Activated naive CD8-positive, alpha-beta T cell treated with anti-CD3 and anti-CD28 coated beads, Interleukin-2, amount 50 U/mL, for 16 hours (primary cell): ENCODE measurements around the gene PER1.

Experiments
- DNase-seq: peaks from one replicate; pipeline ENCODE4 v3.0.0-alpha.2; 2020; ENCODE audit warnings: low read depth, low spot score

PER1 gene

DNA sequence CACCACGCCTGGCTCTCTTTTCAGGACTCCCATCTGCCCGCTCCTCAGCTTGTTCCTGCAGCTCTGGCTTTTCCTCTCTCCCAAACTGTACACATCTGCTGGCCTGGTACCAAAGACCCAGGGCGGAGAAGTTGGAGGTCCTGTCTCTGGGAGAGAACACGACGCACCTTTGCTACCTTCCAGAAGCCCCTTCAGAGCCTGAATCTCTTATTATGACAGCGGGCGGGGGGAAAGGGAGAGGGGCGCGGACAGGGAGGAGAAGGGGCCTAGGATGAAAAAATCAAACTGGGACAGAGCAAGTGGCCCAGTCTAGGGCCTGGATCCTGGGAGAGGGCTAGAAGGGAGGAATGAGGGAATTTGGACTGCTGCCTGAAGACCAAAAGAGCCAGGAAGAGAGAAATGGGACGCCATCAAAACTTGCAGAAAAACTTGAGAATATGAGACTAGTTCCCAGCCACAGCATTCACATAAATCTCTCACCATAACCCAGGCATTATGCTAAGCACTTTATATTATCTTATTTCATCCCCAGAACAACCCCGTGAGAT is 2.5 kb upstream of the PER1 start:
- DNase-seq: no peak

DNA sequence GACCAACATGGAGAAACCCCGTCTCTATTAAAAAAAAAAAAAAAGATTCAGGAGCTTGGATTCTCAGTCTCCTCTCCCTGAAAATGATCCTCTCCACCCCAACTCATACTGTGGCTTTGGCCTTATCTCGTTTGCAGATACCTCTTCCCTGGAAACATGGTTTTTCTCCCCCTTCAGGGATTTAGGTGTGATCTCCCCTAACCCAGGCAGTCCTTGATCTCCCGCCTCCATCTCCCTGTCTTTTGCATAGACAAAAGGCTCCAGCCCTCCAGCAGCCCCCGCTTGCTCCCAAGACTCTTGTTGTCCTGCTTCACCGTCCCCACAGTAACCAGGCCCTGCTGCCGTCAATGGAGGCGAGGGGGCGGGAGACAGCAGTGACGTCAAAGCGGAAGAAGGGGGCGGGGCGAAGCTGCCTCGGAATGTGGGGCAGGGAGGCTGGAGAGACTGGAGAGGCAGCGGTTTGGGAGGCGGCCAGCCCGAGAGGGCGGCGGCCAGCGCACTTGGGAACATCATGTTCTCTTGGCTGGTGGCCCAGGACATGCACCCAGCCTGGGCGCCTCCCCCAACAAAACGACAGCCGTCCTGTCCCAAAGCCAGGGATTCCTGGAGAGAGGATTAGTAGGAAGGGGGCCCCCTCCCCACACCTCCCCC is 1.9 kb upstream of the PER1 start:
- peak; percentile 61 for DNase-seq

DNA sequence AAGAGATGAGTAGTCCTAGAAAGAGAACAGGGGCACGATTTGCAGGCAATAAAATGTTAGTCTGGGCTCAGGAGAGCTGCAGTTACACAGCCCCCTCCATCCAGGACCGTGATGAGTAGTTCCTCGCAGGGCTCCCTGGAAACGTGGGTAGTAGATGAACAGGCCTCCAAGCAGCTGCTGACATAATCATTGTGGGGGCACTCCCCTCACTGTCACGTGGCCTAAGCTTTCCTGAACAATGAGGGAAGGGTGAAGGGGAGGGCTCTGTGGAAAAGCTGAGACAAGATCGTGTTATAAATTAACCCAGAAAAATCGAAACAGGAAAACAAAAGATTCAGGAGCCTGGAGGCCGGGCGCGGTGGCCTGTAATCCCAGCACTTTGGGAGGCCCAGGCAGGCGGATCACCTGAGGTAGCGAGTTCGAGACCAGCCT is 1.3 kb upstream of the PER1 start:
- DNase-seq: no peak

DNA sequence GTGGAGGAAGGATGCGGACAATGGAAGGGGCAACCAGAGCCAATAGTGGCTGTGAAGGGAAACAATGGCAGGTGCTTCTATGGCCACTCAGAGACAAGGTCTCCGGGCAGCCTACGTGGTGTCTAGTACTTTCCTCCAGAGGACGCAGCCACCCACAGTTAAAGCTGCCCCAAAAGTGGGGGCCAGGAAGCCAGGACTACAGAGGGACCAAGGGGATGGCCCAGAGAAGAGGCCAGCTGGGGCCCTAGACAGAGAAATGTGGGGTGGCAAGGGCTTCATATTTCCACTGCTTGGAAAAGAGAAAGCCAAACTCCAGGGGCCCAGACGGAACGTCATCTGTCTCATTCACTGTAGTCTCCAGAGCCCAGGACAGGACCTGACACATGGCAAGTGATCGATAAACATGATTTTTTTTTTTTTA is 837 bp upstream of the PER1 start:
- DNase-seq: no peak

DNA sequence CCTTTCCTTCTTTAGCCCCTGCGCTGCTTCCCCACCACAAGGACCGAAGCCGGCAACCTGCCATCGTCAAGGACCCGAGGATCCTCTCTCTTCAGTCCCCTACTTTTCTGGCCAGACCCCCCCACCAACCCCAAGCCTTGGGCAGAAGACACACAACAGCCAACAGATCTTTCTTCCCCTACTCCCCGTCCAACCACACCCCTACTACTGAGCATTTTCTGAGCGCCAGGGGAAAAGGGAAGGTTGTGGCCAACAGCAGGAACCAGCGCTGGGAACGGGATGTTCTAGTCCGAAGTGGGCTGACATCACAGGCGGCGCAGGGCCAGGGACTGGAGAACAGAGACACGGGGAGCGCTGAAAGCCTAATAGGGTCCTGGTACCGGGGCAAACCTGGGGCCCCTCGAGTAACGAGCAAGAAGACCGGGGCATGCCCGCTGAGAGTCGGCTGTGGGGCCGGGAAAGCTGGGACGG is 528 bp downstream of the PER1 start:
- DNase-seq: no peak

DNA sequence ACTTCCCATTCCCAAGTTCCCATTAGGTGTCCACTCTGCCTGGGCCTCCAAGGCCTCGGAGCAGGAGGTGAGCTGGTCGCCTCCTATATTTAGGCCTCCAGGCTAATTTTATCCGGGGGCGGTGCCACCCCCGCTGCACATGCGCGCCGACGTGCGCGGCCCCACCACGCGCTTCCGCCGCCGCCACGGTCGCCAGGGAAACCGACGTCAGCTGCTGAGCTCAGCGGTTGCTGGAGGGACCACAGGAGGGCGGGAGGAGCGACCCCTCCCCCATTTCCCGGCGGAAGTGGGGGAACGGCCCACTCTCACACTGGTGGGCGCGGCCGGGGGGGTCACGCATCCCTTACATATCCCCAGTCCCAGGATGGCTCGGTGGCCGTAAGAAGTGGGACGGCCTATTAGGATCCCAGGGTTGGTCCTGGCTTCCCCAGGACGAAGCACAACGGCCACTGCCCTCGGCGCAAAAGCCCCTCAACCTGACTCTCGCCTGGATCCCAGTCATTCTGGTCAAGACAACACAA is 1.0 kb downstream of the PER1 start:
- peak; percentile 65 for DNase-seq

DNA sequence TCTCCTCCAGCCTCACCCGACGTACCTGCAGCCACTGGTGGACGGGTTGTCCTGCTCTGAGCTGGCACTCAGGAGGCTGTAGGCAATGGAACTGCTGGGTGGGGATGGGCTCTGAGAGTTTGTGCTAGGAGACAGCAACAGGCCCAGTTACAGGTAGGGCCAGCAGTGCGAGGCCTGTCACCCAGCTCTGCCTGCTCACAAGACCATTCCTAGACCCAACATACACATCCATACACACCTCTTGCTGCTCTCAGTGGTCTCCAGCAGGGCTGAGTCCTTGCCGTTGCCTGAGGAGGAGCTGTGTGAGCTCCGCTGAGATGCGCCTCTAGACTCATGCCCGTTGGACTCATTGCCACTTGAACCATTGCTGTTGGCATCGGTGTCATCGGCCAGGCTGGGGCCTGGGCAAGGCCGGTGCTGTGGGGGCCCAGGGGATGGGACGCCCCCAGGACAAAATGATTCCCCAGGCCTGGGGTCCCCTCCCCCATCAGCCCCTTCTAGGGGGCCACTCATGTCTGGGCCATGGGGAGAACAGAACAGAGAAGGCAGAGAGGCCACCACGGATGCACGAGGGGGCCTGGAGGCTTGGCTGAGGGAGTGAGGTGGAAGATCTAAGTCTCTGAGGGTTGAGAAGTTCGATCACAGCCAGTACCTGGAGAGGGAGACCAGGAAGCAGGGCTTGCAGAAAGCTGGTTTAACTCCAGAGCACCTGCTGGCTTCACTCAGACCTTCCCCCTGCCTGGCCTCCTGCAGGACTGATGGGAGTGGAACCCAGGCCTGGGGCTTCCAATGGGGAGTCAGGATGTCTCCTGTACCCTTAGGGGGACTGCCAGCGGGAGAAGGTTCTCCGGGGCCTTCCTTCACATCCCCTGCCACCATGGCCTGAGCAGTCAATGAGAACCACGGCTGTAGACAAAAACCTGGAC is 1.7 kb downstream of the PER1 start:
- DNase-seq: no peak

DNA sequence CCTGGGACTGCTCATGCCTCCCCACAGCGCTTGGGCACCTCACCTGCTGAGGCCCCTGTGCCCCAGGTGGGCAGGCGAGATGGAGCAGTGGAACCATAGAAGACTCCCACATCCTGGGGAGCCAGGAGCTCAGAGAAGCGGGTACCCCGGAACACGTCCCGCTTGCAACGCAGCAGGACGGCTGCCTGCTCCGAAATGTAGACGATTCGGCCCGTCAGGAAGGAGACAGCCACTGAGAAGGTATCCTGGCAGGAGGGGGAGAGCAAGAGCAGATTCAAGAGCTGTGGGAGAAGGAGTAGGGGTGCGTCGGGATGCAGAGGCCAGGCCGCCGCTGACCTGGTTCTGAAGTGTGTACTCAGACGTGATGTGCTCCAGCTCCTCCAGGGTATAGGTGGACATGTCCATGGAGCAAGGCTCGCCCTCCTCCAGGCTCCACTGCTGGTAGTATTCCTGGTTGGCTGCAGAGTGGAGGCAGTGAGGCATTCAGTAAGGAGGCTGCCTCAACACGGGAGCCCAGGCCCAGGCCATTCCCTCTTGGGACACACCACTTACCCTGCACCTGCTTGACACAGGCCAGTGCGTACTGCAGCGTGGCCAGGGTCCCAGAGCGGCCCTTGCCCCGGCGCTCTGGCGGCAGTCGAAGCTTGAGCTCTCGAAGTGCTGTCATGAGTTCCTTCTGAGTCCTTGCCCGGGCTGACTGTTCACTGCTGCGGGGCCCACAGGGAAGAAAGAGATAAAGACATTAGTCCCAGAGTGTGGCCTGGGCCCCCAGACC is 2.6 kb downstream of the PER1 start:
- DNase-seq: no peak

DNA sequence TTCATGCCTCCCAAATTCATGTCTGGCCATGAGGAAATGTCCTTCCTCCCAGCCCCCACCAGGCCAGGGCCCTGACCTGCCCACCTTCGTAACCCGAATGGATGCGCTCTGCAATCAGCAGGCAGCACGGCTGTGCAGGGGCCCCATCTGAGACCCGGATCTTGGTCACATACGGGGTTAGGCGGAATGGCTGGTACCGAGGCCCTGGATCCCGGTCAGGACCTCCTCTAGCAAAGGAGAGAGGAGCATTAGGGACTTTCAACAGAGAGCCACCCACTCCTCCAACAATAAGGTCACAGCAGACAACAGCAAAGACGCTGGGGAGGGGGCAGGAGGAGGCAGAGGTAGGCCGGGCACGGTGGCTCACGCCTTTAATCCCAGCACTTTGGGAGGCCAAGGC is 3.6 kb downstream of the PER1 start:
- no peak for DNase-seq

DNA sequence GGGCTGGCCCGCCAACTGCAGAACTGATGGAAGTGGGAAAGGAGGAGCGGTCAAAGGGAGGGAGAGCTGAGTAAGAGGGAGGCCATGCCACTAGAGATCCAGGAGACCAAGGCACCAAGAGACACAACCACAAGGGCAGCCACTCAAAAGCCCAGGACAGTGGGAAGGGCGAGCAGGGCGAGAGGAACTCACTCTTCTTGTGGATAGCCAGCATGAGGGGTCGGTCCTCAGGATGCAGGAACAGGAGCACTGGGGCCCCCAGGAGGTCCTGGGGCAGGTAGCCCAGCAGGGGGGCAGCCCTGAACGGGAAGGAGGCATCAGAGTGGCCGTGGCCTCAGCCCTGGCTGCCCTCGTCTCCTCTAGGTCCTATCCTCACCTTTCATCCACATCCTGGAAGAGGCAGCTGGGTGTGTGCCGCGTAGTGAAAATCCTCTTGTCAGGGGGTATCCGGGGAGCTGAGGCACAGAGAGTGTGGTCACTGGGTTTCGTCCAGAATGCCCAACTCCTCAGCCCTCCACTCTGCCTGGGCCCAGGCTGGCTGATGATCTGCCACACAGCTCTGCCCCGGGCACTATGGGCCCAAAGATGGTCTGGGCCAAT is 4.3 kb downstream of the PER1 start:
- DNase-seq: no peak

DNA sequence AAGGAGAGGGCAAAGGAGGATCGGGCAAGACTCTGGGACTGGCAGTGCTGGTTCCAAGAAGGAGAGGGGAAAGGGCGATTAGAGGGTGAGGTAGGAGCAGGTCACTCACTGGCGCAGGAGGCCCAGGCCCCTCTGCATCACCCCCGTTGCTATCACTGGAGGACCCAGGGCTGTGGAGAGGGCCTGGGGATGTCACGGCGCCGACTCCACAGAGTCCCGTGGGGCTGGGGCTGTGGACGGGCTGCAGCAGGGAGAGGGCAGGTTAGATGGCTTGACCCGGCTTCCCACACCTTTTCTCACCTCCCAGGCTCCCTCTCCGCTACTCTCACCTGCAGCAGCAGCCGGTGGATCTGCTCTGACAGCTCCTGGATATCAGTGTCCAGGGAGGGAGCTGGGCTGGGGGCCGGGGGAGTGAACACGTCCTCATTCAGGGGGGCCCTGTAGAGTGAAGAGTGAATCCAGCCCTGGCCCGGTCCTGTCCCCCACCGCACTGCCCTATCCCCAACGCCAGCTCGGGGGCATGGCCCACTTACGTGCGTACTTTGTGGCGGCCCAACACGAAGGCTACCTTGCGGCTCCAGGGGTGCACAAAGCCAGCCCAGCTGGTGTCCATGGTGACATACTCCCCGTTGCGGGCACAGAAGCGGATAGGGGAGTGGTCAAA is 4.9 kb downstream of the PER1 start:
- DNase-seq: no peak

DNA sequence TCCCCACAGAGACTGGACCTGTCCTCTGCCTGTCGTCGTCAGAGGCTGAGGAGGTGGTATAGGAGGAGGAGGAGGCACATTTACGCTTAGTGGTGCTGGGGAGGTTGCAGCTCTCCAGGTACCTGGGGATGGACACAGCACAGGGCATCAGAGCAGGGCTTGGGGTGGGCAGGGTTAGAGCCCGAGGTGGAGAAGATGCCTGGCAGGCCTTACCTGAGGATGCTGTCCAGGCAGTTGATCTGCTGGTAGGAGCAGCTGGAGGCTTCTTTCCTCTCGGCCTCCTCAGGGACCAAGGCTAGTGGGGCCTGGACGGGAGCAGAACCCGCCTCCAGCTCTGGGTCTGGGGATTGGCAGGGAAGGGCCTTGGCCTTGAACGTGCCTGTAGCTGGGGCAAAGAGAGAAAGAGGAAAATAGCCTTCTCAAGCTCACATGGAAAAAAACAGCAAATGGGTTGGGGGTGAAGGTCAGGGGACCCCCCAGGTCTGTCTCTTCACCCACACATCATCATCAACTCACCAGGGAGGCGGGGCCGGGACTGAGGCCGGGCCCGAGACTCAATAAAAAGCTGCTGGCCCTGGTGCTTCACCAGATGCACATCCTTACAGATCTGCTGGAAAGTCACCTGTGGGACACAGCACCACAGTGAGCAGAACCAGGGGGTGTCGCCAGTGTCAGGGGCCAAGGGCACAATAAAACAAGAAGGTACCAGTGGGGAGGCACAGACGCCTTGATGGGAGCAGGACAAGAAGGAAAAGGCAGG is 5.6 kb downstream of the PER1 start:
- no peak for DNase-seq

DNA sequence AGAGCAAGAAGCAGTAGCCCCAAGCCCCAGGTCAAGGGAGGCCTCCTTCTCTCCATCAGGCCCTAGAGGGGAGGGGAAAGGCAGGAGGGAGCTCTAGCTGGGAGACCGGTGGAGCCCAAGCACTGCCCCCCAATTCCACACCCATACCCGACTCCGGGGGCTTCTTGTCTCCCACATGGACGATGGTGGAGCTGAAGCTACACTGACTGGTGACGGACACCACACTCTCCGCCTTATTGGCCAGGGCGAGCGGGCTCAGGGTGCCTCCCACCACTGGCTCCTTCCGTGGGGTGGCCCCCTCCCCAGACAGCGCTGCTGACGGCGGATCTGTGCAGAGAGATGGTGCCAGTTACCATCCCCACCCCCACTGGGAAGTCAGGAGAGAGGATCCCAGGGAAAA is 6.4 kb downstream of the PER1 start:
- DNase-seq: no peak

DNA sequence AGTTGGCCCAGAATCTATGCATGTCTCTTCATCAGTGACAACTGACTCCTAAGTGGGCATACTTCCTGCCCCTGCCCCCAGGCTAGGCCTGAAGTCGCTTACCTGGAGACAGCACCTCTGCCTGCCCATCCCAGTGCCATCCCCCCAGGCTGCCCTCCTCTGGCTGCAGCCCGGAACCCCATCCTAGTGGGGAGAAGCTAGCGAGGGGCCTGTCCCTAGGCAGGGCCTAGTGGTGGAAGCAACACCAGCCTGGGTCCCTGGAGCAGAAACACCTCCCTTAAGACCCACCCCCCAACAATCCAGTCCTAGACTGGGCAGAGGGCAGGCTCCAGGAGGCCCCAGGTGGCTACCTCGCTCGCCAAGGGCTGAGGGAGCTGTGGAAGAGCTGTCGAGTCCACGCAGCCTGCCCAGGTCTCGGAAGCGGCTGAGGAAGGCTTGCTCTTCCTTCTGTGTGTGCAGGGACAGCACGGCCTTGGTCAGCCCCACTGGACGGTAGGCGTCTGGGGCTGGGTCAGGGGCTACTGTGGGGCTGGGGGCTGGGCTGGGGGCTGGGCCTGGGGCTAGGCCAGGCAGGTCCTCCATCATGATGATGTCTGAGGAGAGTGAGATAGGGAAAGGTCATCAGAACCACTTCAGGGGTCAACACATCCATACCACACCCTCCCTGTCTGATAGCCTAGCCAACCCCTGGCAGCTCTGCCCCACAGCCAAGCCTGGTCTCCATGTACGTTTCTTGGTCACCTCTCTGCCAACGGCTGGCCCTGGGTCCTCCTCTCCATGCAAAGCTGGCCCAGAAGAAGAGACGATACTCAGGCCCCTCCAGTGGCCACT is 7.6 kb downstream of the PER1 start:
- DNase-seq: no peak

DNA sequence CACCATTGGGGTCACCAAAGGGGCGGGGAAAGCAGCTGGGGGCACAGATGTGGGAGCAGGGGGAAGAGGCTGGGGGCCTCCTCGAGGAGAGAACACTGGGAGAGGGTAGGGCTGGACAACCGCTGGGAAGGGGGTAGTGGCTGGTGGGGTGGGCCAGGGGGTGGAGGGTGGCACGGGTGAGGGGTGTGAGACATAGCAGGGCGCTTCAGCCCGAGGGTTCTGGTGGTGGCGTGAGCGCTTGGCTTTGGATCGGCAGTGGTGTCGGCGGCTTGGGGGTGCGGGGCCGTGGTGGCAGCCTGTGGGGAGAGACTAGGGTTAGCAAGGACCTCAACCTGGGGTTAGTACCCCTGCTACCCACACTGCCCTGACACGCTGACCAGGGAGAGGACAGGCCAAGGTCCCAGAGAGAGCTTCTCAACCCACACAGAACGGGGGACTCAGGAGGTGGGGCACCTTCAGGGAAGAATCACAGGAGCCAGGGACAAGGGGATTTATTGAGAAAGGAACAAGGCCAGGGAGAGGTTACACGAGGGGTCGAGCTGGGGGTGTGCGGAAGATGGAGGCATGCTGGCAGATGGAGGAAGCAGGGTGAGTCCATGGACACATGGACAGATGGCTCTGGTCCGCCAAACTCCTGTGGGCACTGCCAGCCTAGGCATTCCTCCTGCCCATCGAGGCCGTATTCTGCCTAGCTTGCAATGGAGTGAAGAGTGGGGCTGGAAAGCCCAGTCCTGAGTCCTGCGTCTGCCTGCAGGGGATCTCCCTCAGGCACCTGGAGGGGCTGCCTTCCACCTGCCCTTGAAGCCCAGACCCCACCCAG is 8.4 kb downstream of the PER1 start:
- DNase-seq: no peak

DNA sequence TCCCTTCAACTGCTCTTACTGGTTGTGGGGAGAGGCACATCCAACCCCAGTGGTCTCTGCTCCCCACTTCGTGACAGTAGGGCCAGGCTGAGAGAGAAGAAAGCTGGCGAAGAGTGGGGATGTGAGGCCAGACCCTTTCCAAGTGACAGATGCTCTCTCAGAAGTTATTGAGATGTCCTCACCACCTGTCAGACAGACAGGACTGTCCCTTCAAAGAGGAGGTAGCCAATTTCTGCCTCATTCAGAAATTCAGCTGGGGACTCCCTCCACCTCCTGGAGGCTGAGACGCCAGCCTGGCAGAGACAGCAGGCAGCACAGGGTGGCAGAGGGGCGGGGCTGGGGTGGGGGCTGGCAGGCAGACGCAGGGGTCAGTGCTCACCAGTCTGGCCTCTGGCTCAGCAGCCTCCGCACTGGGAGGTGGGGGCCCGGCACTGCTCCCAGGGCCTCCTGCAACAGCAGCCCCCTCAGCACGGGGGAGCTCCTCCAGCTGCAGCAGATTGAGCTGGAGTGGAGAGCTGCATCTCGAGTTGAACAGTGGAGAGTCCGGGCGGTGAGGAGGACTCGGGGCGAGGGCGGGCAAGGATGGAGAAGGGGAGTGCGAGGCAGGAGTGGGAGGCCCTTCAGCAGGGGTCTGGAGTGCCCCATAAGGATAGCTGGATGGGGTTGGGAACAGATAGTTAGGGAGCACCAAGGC is 9.2 kb downstream of the PER1 start:
- no peak for DNase-seq

DNA sequence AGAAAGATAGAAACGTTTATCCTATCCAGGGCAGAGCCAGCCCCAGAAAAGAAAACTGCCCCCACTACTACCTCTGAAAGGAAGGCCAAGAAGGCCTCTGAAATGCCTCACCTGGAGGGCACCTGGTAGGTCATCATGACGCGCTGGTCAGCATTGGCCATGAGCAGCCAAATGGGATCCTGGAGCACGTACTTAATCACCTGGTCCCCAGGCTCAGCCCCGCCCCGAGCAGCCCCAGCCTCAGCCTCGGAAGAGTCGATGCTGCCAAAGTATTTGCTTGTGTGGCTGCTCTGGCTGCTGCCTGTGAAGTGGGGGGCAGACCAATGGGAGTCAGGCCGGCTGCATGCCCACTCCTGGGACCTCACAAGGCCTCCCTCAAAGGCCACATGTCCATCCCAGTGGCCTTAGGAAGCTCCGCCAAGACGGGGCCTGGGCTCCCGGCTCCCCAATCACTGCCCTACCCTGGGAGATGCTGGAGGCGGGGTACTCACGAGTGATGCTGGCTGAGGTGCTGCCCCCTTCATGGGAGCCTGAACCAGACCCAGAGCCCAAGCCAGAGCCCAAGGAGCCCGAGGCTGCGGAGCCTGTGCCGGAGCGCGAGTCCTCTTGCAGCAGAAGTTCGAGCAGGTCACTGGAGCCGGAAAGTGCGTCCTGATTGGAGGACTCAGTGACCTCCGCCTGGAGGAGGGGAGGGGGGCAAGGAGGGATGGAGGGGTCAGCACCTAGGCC is 9.9 kb downstream of the PER1 start:
- DNase-seq: no peak
